CD8-positive, alpha-beta memory T cell (primary cell): Measurements from ENCODE around the gene PRKCD. TPM values are rescaled to one million over a fixed set of nuclear protein-coding genes. Genes with fewer than 3 reads are reported as not detected.

ENCODE experiments used
- CTCF ChIA-PET: fragments of 350-600 bp; sonication (Branson Sonifier 250); formaldehyde crosslinking; loops from one replicate; lab custom pipeline; 2021; ENCODE audit warnings: antibody characterized with exemption; lab: Charles Lee
- POLR2A ChIA-PET: fragments of 350-600 bp; sonication (Branson Sonifier 250); formaldehyde crosslinking; loops from one replicate; lab custom pipeline; 2021; ENCODE audit warnings: antibody characterized with exemption; lab: Charles Lee
- DNase-seq, 5 donors: peaks; one replicate each; pipeline versions ENCODE4 v3.0.0 to v3.0.0-alpha.2; 2020 to 2022; ENCODE audit warnings: mixed read lengths in 1 of 5
- H3K27ac ChIP-seq: one replicate; pipeline ENCODE4 v1.7.0; 2013; ENCODE audit warnings: low read depth, mild to moderate bottlenecking, low read length, moderate library complexity
- H3K27me3 ChIP-seq: 2 replicates; pipeline ENCODE4 v1.7.0; 2013; ENCODE audit warnings: low read length, mild to moderate bottlenecking; ENCODE audit not compliant: insufficient read depth, poor library complexity, severe bottlenecking
- H3K36me3 ChIP-seq: 2 replicates; pipeline ENCODE4 v1.7.0; 2013; ENCODE audit warnings: mild to moderate bottlenecking, low read length, moderate library complexity; ENCODE audit not compliant: insufficient read depth
- H3K4me1 ChIP-seq: 2 replicates; pipeline ENCODE4 v1.7.0; 2013; ENCODE audit warnings: mild to moderate bottlenecking, low read length, moderate library complexity; ENCODE audit not compliant: insufficient read depth
- H3K4me3 ChIP-seq: 2 replicates; pipeline ENCODE4 v1.7.0; 2013; ENCODE audit warnings: mild to moderate bottlenecking, low read length
- H3K9me3 ChIP-seq: 2 replicates; pipeline ENCODE4 v1.7.0; 2013; ENCODE audit warnings: mild to moderate bottlenecking, low read length
- H3K27ac Mint-ChIP-seq, 8 donors: one replicate each; pipeline ENCODE4 v1.8.0; 2020 to 2021; ENCODE audit warnings: mixed read lengths in 8 of 8, mild to moderate bottlenecking in 6 of 8, inconsistent platforms in 3 of 8, moderate library complexity in 3 of 8
- H3K27me3 Mint-ChIP-seq, 2 donors: one replicate each; pipeline ENCODE4 v1.8.0; 2020 to 2021; ENCODE audit warnings: mixed read lengths in 2 of 2, mild to moderate bottlenecking in 1 of 2, moderate library complexity in 1 of 2
- H3K36me3 Mint-ChIP-seq, 3 donors: one replicate each; pipeline ENCODE4 v1.8.0; 2020 to 2021; ENCODE audit warnings: mixed read lengths in 3 of 3, inconsistent platforms in 1 of 3, mild to moderate bottlenecking in 1 of 3
- H3K4me1 Mint-ChIP-seq, 3 donors: one replicate each; pipeline ENCODE4 v1.8.0; 2020 to 2021; ENCODE audit warnings: mixed read lengths in 3 of 3, inconsistent platforms in 1 of 3, mild to moderate bottlenecking in 1 of 3
- H3K4me3 Mint-ChIP-seq, 7 donors: one replicate each; pipeline ENCODE4 v1.8.0; 2020 to 2021; ENCODE audit warnings: mixed read lengths in 7 of 7, mild to moderate bottlenecking in 6 of 7, moderate library complexity in 4 of 7, inconsistent platforms in 2 of 7
- H3K9me3 Mint-ChIP-seq, 5 donors: one replicate each; pipeline ENCODE4 v1.8.0; 2020 to 2022; ENCODE audit warnings: mixed read lengths in 5 of 5, mild to moderate bottlenecking in 3 of 5, moderate library complexity in 2 of 5, inconsistent platforms in 1 of 5
- polyA plus RNA-seq: library from polyadenylated mRNA; unstranded; fragments of 300-500 nt; fragmentation: Illumina TruSeq; gene quantifications from one replicate; pipeline ENCODE4 v1.2.3, GENCODE V29; 2021
- total RNA-seq, 2 experiments: library from RNA; stranded (reverse); gene quantifications; one replicate each; pipeline ENCODE4 v1.2.3, GENCODE V29; 2021

PRKCD gene
- total and polyA plus RNA-seq, 3 experiments from 2014 or later: 27.2 to 27.3 (median 27.3) TPM

DNA sequence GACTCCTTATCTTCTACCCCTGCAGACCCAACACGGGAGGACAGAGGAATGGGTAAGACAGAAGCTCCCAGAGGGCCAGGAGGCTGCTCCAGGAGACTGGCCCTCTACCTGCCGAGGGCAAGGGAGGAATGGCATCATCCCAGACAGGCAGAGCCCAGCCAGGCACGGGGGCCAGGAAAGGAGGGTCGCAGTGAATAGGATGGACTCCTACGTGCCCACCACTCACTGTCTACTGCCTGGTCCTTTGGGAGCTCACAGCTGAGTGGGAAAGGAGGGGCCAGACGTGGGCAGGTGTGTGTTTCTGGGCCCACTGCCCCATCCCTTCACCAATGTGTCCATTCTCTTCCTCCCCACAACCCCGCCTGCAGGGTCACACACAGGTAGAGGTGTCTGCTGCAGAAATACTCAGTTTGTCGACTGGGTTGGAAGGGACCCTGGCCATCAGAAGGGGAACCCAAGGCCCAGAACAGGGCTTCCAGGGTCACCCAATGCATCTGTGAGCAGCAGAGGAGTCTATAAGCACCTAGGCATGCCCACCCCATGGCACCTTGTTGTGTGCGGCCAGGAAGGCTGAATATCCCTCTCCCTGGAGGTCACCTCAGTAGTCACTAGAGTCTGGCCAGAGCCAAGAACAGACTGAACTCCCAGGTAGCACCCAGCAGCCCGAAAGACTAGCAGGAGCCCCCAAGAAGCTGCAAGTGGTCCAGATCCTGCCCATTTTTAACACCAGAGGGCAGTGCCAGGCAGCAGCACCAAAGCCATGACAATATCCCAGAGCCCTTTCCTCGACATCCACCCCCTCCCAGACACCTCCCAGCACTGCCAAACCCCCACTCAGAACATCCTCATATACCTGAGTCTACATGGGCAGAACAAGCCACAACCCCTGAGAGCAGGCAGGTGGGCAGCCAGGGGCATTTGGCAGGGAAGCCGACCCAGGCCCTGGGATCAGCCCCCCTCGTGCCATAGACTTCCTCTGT is 70.8 kb downstream of the PRKCD start:
- Histone ChIP-seq H3K4me1 (no peaks in the 10 kb centered on the region), H3K9me3 (no peaks in the 10 kb centered on the region), H3K27me3 (no peaks in the 10 kb centered on the region), H3K4me3 (no peak overlapping the region), H3K36me3 (peaks cover 44% of the 10 kb centered on the region), H3K27ac (no peak overlapping the region)
- H3K27me3 Mint-ChIP-seq: no peaks in the 10 kb centered on the region
- H3K9me3 Mint-ChIP-seq: no peaks in the 10 kb centered on the region
- peak overlapping the region in 5 of 8 donors; percentile 17 to 87 (median 32) for H3K27ac Mint-ChIP-seq
- no peak overlapping the region for H3K4me3 Mint-ChIP-seq
- ChIA-PET POLR2A (no interaction called here), CTCF (interaction anchor here (1.3 kb wide), 1 partner anchor 37 kb away, joined by 4 read pairs; no protein-coding TSS in a partner anchor)
- H3K4me1 Mint-ChIP-seq: no peaks in the 10 kb centered on the region
- peaks cover 0 to 91% (median 9%) of the 10 kb centered on the region in 3 donors for H3K36me3 Mint-ChIP-seq
- no peak for DNase-seq

DNA sequence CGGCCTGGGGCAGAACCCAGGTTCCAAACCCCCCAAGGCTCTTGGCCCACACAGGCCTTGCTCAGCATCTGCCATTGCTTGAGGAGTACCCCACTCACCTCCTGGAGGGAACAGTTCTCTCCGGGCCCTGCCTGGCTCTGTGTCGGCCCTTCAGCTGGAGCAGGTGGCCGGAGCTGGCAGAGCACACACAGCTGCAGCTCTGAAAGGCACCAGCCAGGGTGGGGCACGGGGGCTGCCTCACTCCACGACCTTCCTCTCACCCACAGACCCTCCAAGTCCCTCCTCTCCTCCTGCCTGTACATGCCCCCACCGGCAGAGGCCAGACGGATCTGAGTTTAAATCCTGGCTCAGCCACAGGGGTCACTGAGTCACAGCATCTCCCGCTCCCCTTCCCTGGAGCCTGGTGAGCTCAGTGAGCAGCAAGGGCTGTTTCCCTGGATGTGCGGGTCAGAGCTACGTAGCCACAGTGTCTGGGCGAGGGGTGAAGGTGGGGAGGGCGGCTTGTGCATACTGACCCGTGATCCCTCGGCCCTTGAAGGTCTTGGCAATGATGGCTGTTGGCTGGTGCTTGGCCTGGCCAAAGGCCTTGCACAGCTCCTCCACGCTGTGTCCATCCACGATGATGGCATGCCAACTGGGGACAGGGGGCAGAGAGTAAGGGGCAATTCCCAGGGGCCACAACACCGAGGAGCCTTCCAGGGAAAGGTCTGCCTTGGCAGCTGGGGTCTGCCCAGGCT is 71.8 kb downstream of the PRKCD start:
- Histone ChIP-seq H3K27ac (no peak overlapping the region), H3K27me3 (no peaks in the 10 kb centered on the region), H3K9me3 (no peaks in the 10 kb centered on the region), H3K4me1 (no peaks in the 10 kb centered on the region), H3K36me3 (peaks cover 39% of the 10 kb centered on the region), H3K4me3 (no peak overlapping the region)
- Mint-ChIP-seq H3K4me3 (no peak overlapping the region), H3K36me3 (peaks cover 0 to 83% (median 8%) of the 10 kb centered on the region in 3 donors), H3K27ac (peak overlapping the region in 1 of 8 donors; percentile 8), H3K9me3 (no peaks in the 10 kb centered on the region), H3K4me1 (no peaks in the 10 kb centered on the region), H3K27me3 (no peaks in the 10 kb centered on the region)
- ChIA-PET CTCF (no interaction called here), POLR2A (no interaction called here)
- DNase-seq: peak in 1 of 5 donors; percentile 30

DNA sequence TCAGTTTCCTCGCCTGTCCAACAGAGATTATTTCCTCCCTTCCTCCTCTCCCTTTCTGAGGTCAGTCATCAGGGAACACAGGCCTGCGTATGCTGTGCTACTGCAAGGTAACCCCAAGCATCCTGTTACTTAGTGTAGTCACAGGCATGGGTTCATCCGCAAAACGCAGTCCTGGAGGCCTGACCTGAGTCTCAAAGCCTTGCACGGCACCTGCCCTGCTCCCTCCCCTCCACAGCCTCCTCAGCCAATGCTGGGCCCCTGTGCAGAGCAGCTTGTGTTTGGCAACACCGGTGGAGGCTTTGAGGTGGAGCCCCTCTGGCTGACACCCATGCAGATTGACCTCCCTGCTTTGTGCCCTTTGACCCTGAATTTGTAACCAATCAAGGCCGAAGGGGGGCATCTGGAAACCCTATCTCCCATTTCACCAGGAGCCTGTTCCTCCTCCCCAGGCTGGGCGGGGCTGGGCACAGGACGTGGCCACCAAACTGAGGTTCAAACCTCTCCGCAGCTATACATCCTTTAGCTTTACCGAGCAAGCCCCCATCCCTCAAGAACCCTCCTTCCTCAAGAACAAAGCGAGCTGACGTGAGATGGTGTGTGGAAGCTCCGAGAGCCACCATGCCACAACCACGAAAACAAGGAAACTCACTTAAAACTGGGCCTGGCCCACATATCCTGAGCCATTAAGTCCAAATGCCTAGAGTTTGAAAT is 73.3 kb downstream of the PRKCD start:
- ChIA-PET CTCF (interaction anchor here (1.3 kb wide), 1 partner anchor 14 kb away, joined by 4 read pairs; no protein-coding TSS in a partner anchor), POLR2A (interaction anchor here (0.6 kb wide), 1 partner anchor 38 kb away, joined by 7 read pairs; no protein-coding TSS in a partner anchor)
- H3K27ac ChIP-seq: no peak overlapping the region
- H3K36me3 ChIP-seq: peaks cover 24% of the 10 kb centered on the region
- Mint-ChIP-seq H3K4me3 (no peak overlapping the region), H3K9me3 (no peaks in the 10 kb centered on the region), H3K4me1 (no peaks in the 10 kb centered on the region), H3K27ac (peak overlapping the region in 2 of 8 donors; percentile 60 to 61), H3K27me3 (no peaks in the 10 kb centered on the region), H3K36me3 (peaks cover 0 to 82% (median 10%) of the 10 kb centered on the region in 3 donors)
- DNase-seq: peak in 1 of 5 donors; percentile 14
- H3K4me3 ChIP-seq: no peak overlapping the region
- no peaks in the 10 kb centered on the region for H3K27me3 ChIP-seq
- H3K9me3 ChIP-seq: no peaks in the 10 kb centered on the region
- no peaks in the 10 kb centered on the region for H3K4me1 ChIP-seq

DNA sequence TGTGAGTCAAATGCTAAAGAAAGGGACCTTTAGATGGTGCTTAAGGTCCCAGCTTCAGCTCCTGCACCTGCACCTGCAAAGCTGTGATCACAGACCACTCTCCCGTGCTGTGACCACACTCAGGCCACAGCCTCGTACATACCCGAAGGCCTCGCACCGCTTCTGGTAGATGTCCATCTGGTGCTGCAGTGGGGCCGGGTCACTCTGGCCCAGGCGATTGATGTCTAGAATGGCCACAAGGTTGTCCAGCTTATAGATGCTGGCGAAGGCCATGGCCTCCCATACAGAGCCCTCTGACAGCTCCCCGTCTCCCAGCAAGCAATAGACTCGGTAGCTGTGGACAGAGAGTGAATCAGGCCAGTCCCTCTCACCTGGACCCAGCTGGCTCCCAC is 73.8 kb downstream of the PRKCD start:
- no peak overlapping the region for H3K4me3 Mint-ChIP-seq
- H3K27ac Mint-ChIP-seq: no peak overlapping the region
- H3K36me3 Mint-ChIP-seq: peaks cover 0 to 82% (median 11%) of the 10 kb centered on the region in 3 donors
- no peaks in the 10 kb centered on the region for H3K9me3 ChIP-seq
- POLR2A ChIA-PET: no interaction called here
- no peaks in the 10 kb centered on the region for H3K9me3 Mint-ChIP-seq
- CTCF ChIA-PET: interaction anchor here (1.3 kb wide), 1 partner anchor 14 kb away, joined by 4 read pairs; no protein-coding TSS in a partner anchor
- H3K36me3 ChIP-seq: peaks cover 24% of the 10 kb centered on the region
- DNase-seq: peak in 1 of 5 donors; percentile 26
- H3K27me3 ChIP-seq: no peaks in the 10 kb centered on the region
- no peaks in the 10 kb centered on the region for H3K4me1 ChIP-seq
- H3K27ac ChIP-seq: no peak overlapping the region
- H3K27me3 Mint-ChIP-seq: no peaks in the 10 kb centered on the region
- no peaks in the 10 kb centered on the region for H3K4me1 Mint-ChIP-seq
- H3K4me3 ChIP-seq: no peak overlapping the region

DNA sequence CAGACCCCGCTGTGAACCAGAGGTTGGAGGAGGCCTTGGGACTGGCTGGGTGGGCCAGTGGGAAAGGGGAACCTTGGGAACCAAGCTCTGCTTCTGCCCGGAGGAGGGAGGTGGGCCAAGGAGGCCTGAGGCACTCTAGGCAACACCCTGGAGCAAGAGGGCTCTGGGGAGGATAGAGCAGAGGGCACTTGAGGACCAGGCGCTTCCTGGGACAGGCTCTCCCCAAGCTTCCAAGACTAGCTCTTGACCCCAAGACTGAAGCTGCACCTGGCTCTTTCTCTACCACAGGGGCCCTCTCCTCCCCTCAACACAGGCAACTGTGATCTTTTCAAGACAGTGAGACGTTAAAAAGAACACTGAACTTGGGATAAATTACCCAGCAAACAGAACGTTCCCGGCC is 74.5 kb downstream of the PRKCD start:
- H3K9me3 ChIP-seq: no peaks in the 10 kb centered on the region
- peaks cover 31% of the 10 kb centered on the region for H3K36me3 ChIP-seq
- H3K27ac ChIP-seq: peak overlapping the region; percentile 31
- no peaks in the 10 kb centered on the region for H3K4me1 ChIP-seq
- POLR2A ChIA-PET: no interaction called here
- no peak overlapping the region for H3K4me3 ChIP-seq
- Mint-ChIP-seq H3K36me3 (peaks cover 0 to 82% (median 12%) of the 10 kb centered on the region in 3 donors), H3K9me3 (no peaks in the 10 kb centered on the region), H3K4me3 (no peak overlapping the region), H3K27me3 (no peaks in the 10 kb centered on the region), H3K27ac (peak overlapping the region in 4 of 8 donors; percentile 19 to 65 (median 57)), H3K4me1 (no peaks in the 10 kb centered on the region)
- CTCF ChIA-PET: no interaction called here
- no peaks in the 10 kb centered on the region for H3K27me3 ChIP-seq
- DNase-seq: no peak

DNA sequence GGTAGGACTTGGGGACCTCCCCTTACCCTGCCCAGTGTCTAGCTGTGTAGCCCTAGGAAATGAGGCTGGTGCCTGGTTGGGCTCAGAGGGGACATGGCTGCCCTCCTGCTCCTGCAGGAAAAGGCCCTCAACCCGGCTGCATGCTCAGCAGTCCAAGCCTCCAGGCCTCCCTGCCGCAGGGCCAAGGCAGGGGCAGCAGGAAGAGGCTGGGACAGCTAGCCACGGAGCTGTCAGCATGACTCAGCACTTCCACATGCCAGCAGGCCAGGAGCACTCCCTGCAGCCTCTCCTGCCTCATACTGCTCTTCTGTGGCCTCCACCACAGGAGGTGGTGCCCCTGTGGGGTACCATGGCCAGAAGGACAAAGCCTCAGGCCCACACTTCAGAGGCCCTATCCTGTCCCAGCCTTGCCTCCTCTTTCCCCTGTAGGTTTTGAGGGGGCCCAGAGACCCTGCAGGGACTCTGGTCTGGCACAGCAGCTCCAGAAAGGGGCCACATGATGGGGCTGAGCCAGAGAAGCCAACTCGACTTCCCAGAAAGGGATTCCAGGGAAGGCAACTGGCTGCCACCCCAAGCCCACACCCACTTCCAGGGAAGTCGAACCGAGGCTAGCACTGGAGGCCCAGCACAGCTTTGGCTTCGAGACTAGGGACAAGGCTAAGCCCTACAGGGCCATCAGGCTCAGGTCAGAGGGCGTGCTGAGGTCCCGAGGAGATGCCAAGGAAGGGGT is 75.3 kb downstream of the PRKCD start:
- H3K4me1 Mint-ChIP-seq: no peaks in the 10 kb centered on the region
- no peaks in the 10 kb centered on the region for H3K27me3 Mint-ChIP-seq
- Histone ChIP-seq H3K4me1 (no peaks in the 10 kb centered on the region), H3K9me3 (no peaks in the 10 kb centered on the region), H3K27ac (peak overlapping the region; percentile 31), H3K36me3 (peaks cover 28% of the 10 kb centered on the region), H3K27me3 (no peaks in the 10 kb centered on the region), H3K4me3 (no peak overlapping the region)
- H3K4me3 Mint-ChIP-seq: no peak overlapping the region
- ChIA-PET POLR2A (no interaction called here), CTCF (no interaction called here)
- H3K9me3 Mint-ChIP-seq: no peaks in the 10 kb centered on the region
- no peak for DNase-seq
- H3K36me3 Mint-ChIP-seq: peaks cover 0 to 83% (median 12%) of the 10 kb centered on the region in 3 donors
- H3K27ac Mint-ChIP-seq: no peak overlapping the region
